GM12878 (cell line): ENCODE data around the gene UBE2L6. TPM values are rescaled to one million over a fixed set of nuclear protein-coding genes. Genes with fewer than 3 reads are reported as not detected.

Source experiments
- E2F4 ChIP-seq: IDR thresholded peaks from 2 replicates; pipeline ENCODE4 v1.6.1; 2012; ENCODE audit warnings: low read depth, low read length, improper control_type of control experiment
- E2F8 ChIP-seq: fragments of 450-650 bp; IDR thresholded peaks from 2 replicates; pipeline ENCODE4 v1.6.1; 2018; ENCODE audit warnings: mild to moderate bottlenecking, low read depth, moderate library complexity; ENCODE audit not compliant: partially characterized antibody
- EZH2 ChIP-seq: IDR thresholded peaks from 2 replicates; pipeline ENCODE4 v1.6.1; 2012; ENCODE audit warnings: low read depth, mild to moderate bottlenecking, control low read depth, inconsistent platforms, low read length, borderline replicate concordance; ENCODE audit not compliant: control insufficient read depth
- LARP7 ChIP-seq: fragments of 450-650 bp; IDR thresholded peaks from 2 replicates; pipeline ENCODE4 v1.6.1; 2017; ENCODE audit warnings: mild to moderate bottlenecking
- NFYB ChIP-seq: IDR thresholded peaks from 2 replicates; pipeline ENCODE4 v1.6.1; 2011; ENCODE audit warnings: low read depth, mild to moderate bottlenecking, low read length, improper control_type of control experiment, moderate library complexity; ENCODE audit not compliant: insufficient read depth
- RAD51 ChIP-seq: fragments of 450-650 bp; IDR thresholded peaks from 2 replicates; pipeline ENCODE4 v1.6.1; 2016; ENCODE audit warnings: moderate library complexity, mild to moderate bottlenecking, inconsistent platforms
- SIX5 ChIP-seq: IDR thresholded peaks from 2 replicates; pipeline ENCODE4 v1.6.1; 2011; ENCODE audit warnings: mild to moderate bottlenecking, low read depth, low read length, moderate library complexity; ENCODE audit not compliant: severe bottlenecking
- TCF3 ChIP-seq: IDR thresholded peaks from 2 replicates; pipeline ENCODE4 v1.6.1; 2012; ENCODE audit warnings: low read depth, mild to moderate bottlenecking, low read length, borderline replicate concordance; ENCODE audit not compliant: insufficient read depth
- ZNF24 ChIP-seq: fragments of 450-650 bp; IDR thresholded peaks from 2 replicates; pipeline ENCODE4 v1.6.1; 2017; ENCODE audit warnings: antibody characterized with exemption, mild to moderate bottlenecking
- ZNF687 ChIP-seq: fragments of 450-650 bp; IDR thresholded peaks from 2 replicates; pipeline ENCODE4 v1.6.1; 2017; ENCODE audit warnings: mild to moderate bottlenecking, moderate library complexity
- polyA plus RNA-seq, 11 experiments: library from polyadenylated mRNA; depleted of rRNA in 4 of 11; unstranded in 6 of 11; stranded (reverse) in 5 of 11; fragments of >200 nt; fragmentation: Nextera tagmentation in 4 of 11; fragmentation: Illumina TruSeq in 1 of 11; extraction: Ambion mirVana in 4 of 11; extraction: Trizol in 1 of 11; gene quantifications; 1 replicate in 1 of 11; 2 replicates in 10 of 11; pipeline versions ENCODE4 v1.2.1 to v1.2.3, GENCODE V29; 2011 to 2016; ENCODE audit warnings: inconsistent platforms in 2 of 11, missing spikeins in 2 of 11, low read depth in 1 of 11
- total RNA-seq, 4 experiments: library from RNA; depleted of rRNA in 3 of 4; stranded (reverse); fragments of >200 nt in 3 of 4; fragmentation: Illumina TruSeq in 1 of 4; extraction: Trizol in 1 of 4; gene quantifications; 2 replicates each; pipeline versions ENCODE4 v1.2.1 to v1.2.3, GENCODE V29; 2013 to 2021
- TF ChIP-seq, protein P1 (sequence below): fragments of 450-650 bp; IDR thresholded peaks from 2 replicates; pipeline ENCODE4 v1.6.1; 2018; ENCODE audit warnings: borderline replicate concordance, mild to moderate bottlenecking; ENCODE audit not compliant: partially characterized antibody
- TF ChIP-seq, protein P2 (sequence below): IDR thresholded peaks from 2 replicates; pipeline ENCODE4 v1.6.1; 2012; ENCODE audit warnings: mild to moderate bottlenecking, low read depth, low read length

UBE2L6 gene
- total and polyA plus RNA-seq, 10 of the 15 experiments (the other 5 are each of a cell fraction or from before 2014, with no cell fraction given): 114 to 295 (median 173) TPM

GRCh38 chr11:57605028-57605420 is 37.6 kb upstream of the UBE2L6 start (continued):
- TF ChIP-seq, protein P1, sequence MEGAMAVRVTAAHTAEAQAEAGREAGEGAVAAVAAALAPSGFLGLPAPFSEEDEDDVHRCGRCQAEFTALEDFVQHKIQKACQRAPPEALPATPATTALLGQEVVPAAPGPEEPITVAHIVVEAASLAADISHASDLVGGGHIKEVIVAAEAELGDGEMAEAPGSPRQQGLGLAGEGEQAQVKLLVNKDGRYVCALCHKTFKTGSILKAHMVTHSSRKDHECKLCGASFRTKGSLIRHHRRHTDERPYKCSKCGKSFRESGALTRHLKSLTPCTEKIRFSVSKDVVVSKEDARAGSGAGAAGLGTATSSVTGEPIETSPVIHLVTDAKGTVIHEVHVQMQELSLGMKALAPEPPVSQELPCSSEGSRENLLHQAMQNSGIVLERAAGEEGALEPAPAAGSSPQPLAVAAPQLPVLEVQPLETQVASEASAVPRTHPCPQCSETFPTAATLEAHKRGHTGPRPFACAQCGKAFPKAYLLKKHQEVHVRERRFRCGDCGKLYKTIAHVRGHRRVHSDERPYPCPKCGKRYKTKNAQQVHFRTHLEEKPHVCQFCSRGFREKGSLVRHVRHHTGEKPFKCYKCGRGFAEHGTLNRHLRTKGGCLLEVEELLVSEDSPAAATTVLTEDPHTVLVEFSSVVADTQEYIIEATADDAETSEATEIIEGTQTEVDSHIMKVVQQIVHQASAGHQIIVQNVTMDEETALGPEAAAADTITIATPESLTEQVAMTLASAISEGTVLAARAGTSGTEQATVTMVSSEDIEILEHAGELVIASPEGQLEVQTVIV: no peak
- TF ChIP-seq RAD51: no peak
- no peak for TF ChIP-seq ZNF24
- no peak for TF ChIP-seq NFYB
- no peak for TF ChIP-seq TCF3
- TF ChIP-seq, protein P2, sequence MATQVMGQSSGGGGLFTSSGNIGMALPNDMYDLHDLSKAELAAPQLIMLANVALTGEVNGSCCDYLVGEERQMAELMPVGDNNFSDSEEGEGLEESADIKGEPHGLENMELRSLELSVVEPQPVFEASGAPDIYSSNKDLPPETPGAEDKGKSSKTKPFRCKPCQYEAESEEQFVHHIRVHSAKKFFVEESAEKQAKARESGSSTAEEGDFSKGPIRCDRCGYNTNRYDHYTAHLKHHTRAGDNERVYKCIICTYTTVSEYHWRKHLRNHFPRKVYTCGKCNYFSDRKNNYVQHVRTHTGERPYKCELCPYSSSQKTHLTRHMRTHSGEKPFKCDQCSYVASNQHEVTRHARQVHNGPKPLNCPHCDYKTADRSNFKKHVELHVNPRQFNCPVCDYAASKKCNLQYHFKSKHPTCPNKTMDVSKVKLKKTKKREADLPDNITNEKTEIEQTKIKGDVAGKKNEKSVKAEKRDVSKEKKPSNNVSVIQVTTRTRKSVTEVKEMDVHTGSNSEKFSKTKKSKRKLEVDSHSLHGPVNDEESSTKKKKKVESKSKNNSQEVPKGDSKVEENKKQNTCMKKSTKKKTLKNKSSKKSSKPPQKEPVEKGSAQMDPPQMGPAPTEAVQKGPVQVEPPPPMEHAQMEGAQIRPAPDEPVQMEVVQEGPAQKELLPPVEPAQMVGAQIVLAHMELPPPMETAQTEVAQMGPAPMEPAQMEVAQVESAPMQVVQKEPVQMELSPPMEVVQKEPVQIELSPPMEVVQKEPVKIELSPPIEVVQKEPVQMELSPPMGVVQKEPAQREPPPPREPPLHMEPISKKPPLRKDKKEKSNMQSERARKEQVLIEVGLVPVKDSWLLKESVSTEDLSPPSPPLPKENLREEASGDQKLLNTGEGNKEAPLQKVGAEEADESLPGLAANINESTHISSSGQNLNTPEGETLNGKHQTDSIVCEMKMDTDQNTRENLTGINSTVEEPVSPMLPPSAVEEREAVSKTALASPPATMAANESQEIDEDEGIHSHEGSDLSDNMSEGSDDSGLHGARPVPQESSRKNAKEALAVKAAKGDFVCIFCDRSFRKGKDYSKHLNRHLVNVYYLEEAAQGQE: no peak
- TF ChIP-seq E2F4: no peak
- TF ChIP-seq ZNF687: no peak
- TF ChIP-seq SIX5: no peak
- TF ChIP-seq E2F8: no peak
- no peak for TF ChIP-seq LARP7
- no peak for TF ChIP-seq EZH2
